ENCODE data around the gene PARD6A.
"Not testable (repeated sequence)": the region's sequence is repeated elsewhere in the genome, so short reads cannot be mapped to it uniquely, and the experiment has no call there.

Gene PARD6A

GRCh38 chr16:67679935-67680897 lies 19.5 kb downstream of the PARD6A start:
- no peak overlapping the region for H3K4me2 ChIP-seq
- no peak overlapping the region for H3K4me3 ChIP-seq (IDR thresholded peaks at IDR 0.05; ENCODE audit: insufficient read depth, low read depth, low read length)
- no peaks in the 10 kb centered on the region for H3K4me1 ChIP-seq (ENCODE audit: low read depth, poor library complexity, severe bottlenecking)
- no peak overlapping the region for H2AFZ ChIP-seq (ENCODE audit: low read depth)
- no peaks in the 10 kb centered on the region for H3K27me3 ChIP-seq (ENCODE audit: insufficient read depth, low read depth)
- no peaks in the 10 kb centered on the region for H3K36me3 ChIP-seq (ENCODE audit: insufficient read depth)
- no peaks in the 10 kb centered on the region for H4K20me1 ChIP-seq (ENCODE audit: insufficient read depth)
- no peak overlapping the region for H3K9ac ChIP-seq
- no peak overlapping the region for H3K27ac ChIP-seq
- H3K79me2 ChIP-seq (ENCODE audit: insufficient read depth, low read depth), result no peaks in the 10 kb centered on the region
- no peak for TF ChIP-seq CTCF (conservative IDR thresholded peaks at IDR 0.05; ENCODE audit: low read depth, low read length)

GRCh38 chr16:67683767-67684166 lies 23.0 kb downstream of the PARD6A start:
- no peak overlapping the region for H3K4me2 ChIP-seq
- H2AFZ ChIP-seq (ENCODE audit: low read depth), result no peak overlapping the region
- H3K9ac ChIP-seq, result no peak overlapping the region
- H3K79me2 ChIP-seq (ENCODE audit: insufficient read depth, low read depth), result no peaks in the 10 kb centered on the region
- H3K4me3 ChIP-seq (IDR thresholded peaks at IDR 0.05; ENCODE audit: insufficient read depth, low read depth, low read length), result no peak overlapping the region
- H3K36me3 ChIP-seq (ENCODE audit: insufficient read depth), result no peaks in the 10 kb centered on the region
- no peaks in the 10 kb centered on the region for H3K27me3 ChIP-seq (ENCODE audit: insufficient read depth, low read depth)
- H3K27ac ChIP-seq, result no peak overlapping the region
- no peaks in the 10 kb centered on the region for H3K4me1 ChIP-seq (ENCODE audit: low read depth, poor library complexity, severe bottlenecking)
- TF ChIP-seq CTCF (conservative IDR thresholded peaks at IDR 0.05; ENCODE audit: low read depth, low read length), result no peak
- H4K20me1 ChIP-seq (ENCODE audit: insufficient read depth), result no peaks in the 10 kb centered on the region

GRCh38 chr16:67685388-67686112 lies 24.8 kb downstream of the PARD6A start:
- Histone ChIP-seq H3K36me3 (ENCODE audit: insufficient read depth) (no peaks in the 10 kb centered on the region), H3K4me2 (no peak overlapping the region), H2AFZ (ENCODE audit: low read depth) (no peak overlapping the region), H3K27ac (no peak overlapping the region), H3K79me2 (ENCODE audit: insufficient read depth, low read depth) (no peaks in the 10 kb centered on the region), H3K4me1 (ENCODE audit: low read depth, poor library complexity, severe bottlenecking) (no peaks in the 10 kb centered on the region), H3K4me3 (IDR thresholded peaks at IDR 0.05; ENCODE audit: insufficient read depth, low read depth, low read length) (no peak overlapping the region), H3K27me3 (ENCODE audit: insufficient read depth, low read depth) (no peaks in the 10 kb centered on the region), H4K20me1 (ENCODE audit: insufficient read depth) (no peaks in the 10 kb centered on the region), H3K9ac (no peak overlapping the region)
- no peak for TF ChIP-seq CTCF (conservative IDR thresholded peaks at IDR 0.05; ENCODE audit: low read depth, low read length)

- H3K79me2 ChIP-seq (ENCODE audit: insufficient read depth, low read depth); H3K9ac ChIP-seq; H3K4me3 ChIP-seq (IDR thresholded peaks at IDR 0.05; ENCODE audit: insufficient read depth, low read depth, low read length); H3K27me3 ChIP-seq (ENCODE audit: insufficient read depth, low read depth); H3K27ac ChIP-seq; H4K20me1 ChIP-seq (ENCODE audit: insufficient read depth); H3K4me2 ChIP-seq; H3K36me3 ChIP-seq (ENCODE audit: insufficient read depth); H3K4me1 ChIP-seq (ENCODE audit: low read depth, poor library complexity, severe bottlenecking); H2AFZ ChIP-seq (ENCODE audit: low read depth): not testable (repeated sequence)
Observed at GRCh38 chr16:67693517-67694285, 32.9 kb downstream of the PARD6A start.
